CD14-positive monocyte (primary cell): Measurements from ENCODE around the gene FAT1. TPM values are rescaled to one million over a fixed set of nuclear protein-coding genes. Genes with fewer than 3 reads are reported as not detected.

Experiments used
- DNase-seq, 3 donors: peaks; one replicate each; pipeline ENCODE4 v3.0.0-alpha.2; 2011 to 2022
- H2AFZ ChIP-seq: 2 replicates; pipeline ENCODE4 v1.6.0; 2012; ENCODE audit warnings: mild to moderate bottlenecking, low read depth, low read length, inconsistent platforms; ENCODE audit not compliant: insufficient read depth, poor library complexity, severe bottlenecking
- H3K27ac ChIP-seq, 2 donors: 1 replicate in 1 of 2; 2 replicates in 1 of 2; pipeline ENCODE4 v1.5.1; 2012 to 2013; ENCODE audit warnings: low read length in 2 of 2, control low read depth in 1 of 2, inconsistent platforms in 1 of 2, low read depth in 1 of 2, mild to moderate bottlenecking in 1 of 2
- H3K27me3 ChIP-seq, 2 donors: one replicate each; pipeline versions ENCODE4 v1.6.0 to v1.6.1; 2011 to 2013; ENCODE audit warnings: low read length in 2 of 2; ENCODE audit not compliant: control insufficient read depth in 2 of 2, insufficient read depth in 2 of 2
- H3K36me3 ChIP-seq, 2 donors: replicated peaks in 1 of 2; 1 replicate in 1 of 2; 2 replicates in 1 of 2; pipeline versions ENCODE4 v1.5.1 to v1.6.1; 2012 to 2013; ENCODE audit warnings: low read length in 2 of 2, control low read depth in 1 of 2, inconsistent platforms in 1 of 2, mild to moderate bottlenecking in 1 of 2; ENCODE audit not compliant: insufficient read depth in 2 of 2, control insufficient read depth in 1 of 2
- H3K4me1 ChIP-seq, 2 donors: 1 replicate in 1 of 2; 2 replicates in 1 of 2; pipeline versions ENCODE4 v1.5.1 to v1.6.1; 2012 to 2013; ENCODE audit warnings: low read length in 2 of 2, control low read depth in 1 of 2, inconsistent platforms in 1 of 2, mild to moderate bottlenecking in 1 of 2, moderate library complexity in 1 of 2; ENCODE audit not compliant: insufficient read depth in 2 of 2, control insufficient read depth in 1 of 2
- H3K4me2 ChIP-seq: replicated peaks from 2 replicates; pipeline ENCODE3; 2012; ENCODE audit warnings: low read length, moderate library complexity, mild to moderate bottlenecking; ENCODE audit not compliant: poor library complexity, severe bottlenecking; ENCODE audit errors: extremely low read depth
- H3K4me3 ChIP-seq, 3 experiments: fragments of 200-600 bp in 1 of 3; sonication (generic) in 1 of 3; replicated peaks in 1 of 3; 1 replicate in 2 of 3; 2 replicates in 1 of 3; pipeline ENCODE4 v1.5.1; 2011 to 2013; ENCODE audit warnings: low read length in 3 of 3, mild to moderate bottlenecking in 3 of 3, control low read depth in 2 of 3, low read depth in 2 of 3, inconsistent platforms in 1 of 3, moderate library complexity in 1 of 3
- H3K79me2 ChIP-seq: 2 replicates; pipeline ENCODE4 v1.6.0; 2012; ENCODE audit warnings: mild to moderate bottlenecking, control low read depth, inconsistent platforms, low read length, moderate library complexity; ENCODE audit not compliant: insufficient read depth
- H3K9ac ChIP-seq: 2 replicates; pipeline ENCODE4 v1.6.0; 2017; ENCODE audit warnings: low read length, mild to moderate bottlenecking; ENCODE audit not compliant: insufficient read depth, poor library complexity, severe bottlenecking
- H3K9me3 ChIP-seq, 2 donors: replicated peaks in 1 of 2; 1 replicate in 1 of 2; 2 replicates in 1 of 2; pipeline versions ENCODE4 v1.5.1 to v1.6.1; 2012 to 2013; ENCODE audit warnings: low read length in 2 of 2, control low read depth in 1 of 2; ENCODE audit not compliant: control insufficient read depth in 1 of 2, insufficient read depth in 1 of 2
- H4K20me1 ChIP-seq: 2 replicates; pipeline ENCODE4 v1.6.0; 2012; ENCODE audit warnings: mild to moderate bottlenecking, low read length, control low read depth, moderate library complexity; ENCODE audit not compliant: insufficient read depth
- H3K27ac Mint-ChIP-seq, 7 donors: one replicate each; pipeline ENCODE4 v1.8.0; 2020; ENCODE audit warnings: mild to moderate bottlenecking in 7 of 7, mixed read lengths in 7 of 7, moderate library complexity in 6 of 7, inconsistent platforms in 2 of 7
- H3K27me3 Mint-ChIP-seq, 3 donors: one replicate each; pipeline ENCODE4 v1.8.0; 2021 to 2022; ENCODE audit warnings: low read depth in 3 of 3, mild to moderate bottlenecking in 3 of 3, mixed read lengths in 3 of 3, moderate library complexity in 3 of 3, inconsistent platforms in 1 of 3
- H3K36me3 Mint-ChIP-seq, 2 donors: one replicate each; pipeline ENCODE4 v1.8.0; 2020; ENCODE audit warnings: mixed read lengths in 2 of 2, inconsistent platforms in 1 of 2, mild to moderate bottlenecking in 1 of 2
- H3K4me1 Mint-ChIP-seq: one replicate; pipeline ENCODE4 v1.8.0; 2020; ENCODE audit warnings: mild to moderate bottlenecking, mixed read lengths
- H3K4me3 Mint-ChIP-seq, 2 donors: one replicate each; pipeline ENCODE4 v1.8.0; 2020; ENCODE audit warnings: mild to moderate bottlenecking in 2 of 2, mixed read lengths in 2 of 2, moderate library complexity in 1 of 2
- H3K9me3 Mint-ChIP-seq, 7 donors: one replicate each; pipeline ENCODE4 v1.8.0; 2020 to 2022; ENCODE audit warnings: mixed read lengths in 7 of 7, mild to moderate bottlenecking in 6 of 7, moderate library complexity in 6 of 7, inconsistent platforms in 2 of 7
- WGBS: methylation state at CpG from one replicate; pipeline ENCODE4 v1.1.5; 2013; ENCODE audit warnings: missing lambda C conversion rate; ENCODE audit not compliant: insufficient coverage; 5-methylcytosine and 5-hydroxymethylcytosine counted together
- intact Hi-C, 2 donors: fragments of 100-400 bp; cut with micrococcal nuclease; formaldehyde crosslinking; loops; one replicate each; pipeline versions ENCODE4 v1.15.0 to v1.15.1; 2023
- polyA plus RNA-seq, 3 donors: library from polyadenylated mRNA; depleted of rRNA in 1 of 3; unstranded in 2 of 3; stranded (reverse) in 1 of 3; fragments of 300-500 nt in 2 of 3; fragments of >200 nt in 1 of 3; fragmentation: Illumina TruSeq in 2 of 3; gene quantifications; 1 replicate in 2 of 3; 2 replicates in 1 of 3; pipeline ENCODE4 v1.2.3, GENCODE V29; 2012 to 2021
- TF ChIP-seq, protein P1 (sequence below): fragments of 200-600 bp; IDR thresholded peaks from one replicate; pipeline ENCODE4 v1.8.0; 2022; ENCODE audit warnings: antibody characterized with exemption, mild to moderate bottlenecking

The FAT1 gene
- polyA plus RNA-seq, 3 donors = not detected

- H3K27ac ChIP-seq = no peak overlapping the region
- no peak for DNase-seq
- H3K4me3 ChIP-seq = no peak overlapping the region
- no peak overlapping the region for H3K4me2 ChIP-seq
- no peaks in the 10 kb centered on the region for H3K4me1 Mint-ChIP-seq
- no peaks in the 10 kb centered on the region for H3K9me3 Mint-ChIP-seq
- H3K27ac Mint-ChIP-seq = no peak overlapping the region
- no peak overlapping the region for H2AFZ ChIP-seq
- H3K4me1 ChIP-seq = no peaks in the 10 kb centered on the region
- H3K36me3 Mint-ChIP-seq = no peaks in the 10 kb centered on the region
- H3K36me3 ChIP-seq = no peaks in the 10 kb centered on the region
- no peaks in the 10 kb centered on the region for H3K9me3 ChIP-seq
- H4K20me1 ChIP-seq = no peaks in the 10 kb centered on the region
- TF ChIP-seq, protein P1, sequence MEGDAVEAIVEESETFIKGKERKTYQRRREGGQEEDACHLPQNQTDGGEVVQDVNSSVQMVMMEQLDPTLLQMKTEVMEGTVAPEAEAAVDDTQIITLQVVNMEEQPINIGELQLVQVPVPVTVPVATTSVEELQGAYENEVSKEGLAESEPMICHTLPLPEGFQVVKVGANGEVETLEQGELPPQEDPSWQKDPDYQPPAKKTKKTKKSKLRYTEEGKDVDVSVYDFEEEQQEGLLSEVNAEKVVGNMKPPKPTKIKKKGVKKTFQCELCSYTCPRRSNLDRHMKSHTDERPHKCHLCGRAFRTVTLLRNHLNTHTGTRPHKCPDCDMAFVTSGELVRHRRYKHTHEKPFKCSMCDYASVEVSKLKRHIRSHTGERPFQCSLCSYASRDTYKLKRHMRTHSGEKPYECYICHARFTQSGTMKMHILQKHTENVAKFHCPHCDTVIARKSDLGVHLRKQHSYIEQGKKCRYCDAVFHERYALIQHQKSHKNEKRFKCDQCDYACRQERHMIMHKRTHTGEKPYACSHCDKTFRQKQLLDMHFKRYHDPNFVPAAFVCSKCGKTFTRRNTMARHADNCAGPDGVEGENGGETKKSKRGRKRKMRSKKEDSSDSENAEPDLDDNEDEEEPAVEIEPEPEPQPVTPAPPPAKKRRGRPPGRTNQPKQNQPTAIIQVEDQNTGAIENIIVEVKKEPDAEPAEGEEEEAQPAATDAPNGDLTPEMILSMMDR = no peak
- WGBS = 86% methylated on average over 3 of the region's 7 CpGs
- H3K4me3 Mint-ChIP-seq = no peak overlapping the region
- peaks cover 2 to 4% (median 3%) of the 10 kb centered on the region in 3 donors for H3K27me3 Mint-ChIP-seq
- intact Hi-C loops = no loop called here
- no peak overlapping the region for H3K9ac ChIP-seq
- no peaks in the 10 kb centered on the region for H3K79me2 ChIP-seq
- no peaks in the 10 kb centered on the region for H3K27me3 ChIP-seq
Observed at GRCh38 chr4:186593587-186593973, 130.1 kb downstream of the FAT1 start.

GRCh38 chr4:186592966-186593586 lies 130.6 kb downstream of the FAT1 start:
- H4K20me1 ChIP-seq = no peaks in the 10 kb centered on the region
- DNase-seq = no peak
- H3K36me3 Mint-ChIP-seq = no peaks in the 10 kb centered on the region
- no peak overlapping the region for H3K4me3 ChIP-seq
- H3K9me3 Mint-ChIP-seq = no peaks in the 10 kb centered on the region
- H3K4me1 ChIP-seq = no peaks in the 10 kb centered on the region
- no peaks in the 10 kb centered on the region for H3K27me3 ChIP-seq
- no peaks in the 10 kb centered on the region for H3K79me2 ChIP-seq
- H3K27ac Mint-ChIP-seq = no peak overlapping the region
- no peak overlapping the region for H3K27ac ChIP-seq
- H3K4me3 Mint-ChIP-seq = no peak overlapping the region
- no peak overlapping the region for H3K9ac ChIP-seq
- WGBS = 92% methylated on average over 6 of the region's 13 CpGs
- no peaks in the 10 kb centered on the region for H3K36me3 ChIP-seq
- intact Hi-C loops = no loop called here
- no peaks in the 10 kb centered on the region for H3K4me1 Mint-ChIP-seq
- no peak overlapping the region for H3K4me2 ChIP-seq
- TF ChIP-seq, protein P1 = no peak
- H3K27me3 Mint-ChIP-seq = peaks cover 2 to 4% (median 3%) of the 10 kb centered on the region in 3 donors
- no peak overlapping the region for H2AFZ ChIP-seq
- H3K9me3 ChIP-seq = no peaks in the 10 kb centered on the region
